ENCODE data around the gene OSBPL5. TPM values are rescaled to one million over a fixed set of nuclear protein-coding genes. Genes with fewer than 3 reads are reported as not detected.

Gene OSBPL5
- polyA plus RNA-seq, 10 donors = 11.4 to 21.7 (median 14.6) TPM

DNA sequence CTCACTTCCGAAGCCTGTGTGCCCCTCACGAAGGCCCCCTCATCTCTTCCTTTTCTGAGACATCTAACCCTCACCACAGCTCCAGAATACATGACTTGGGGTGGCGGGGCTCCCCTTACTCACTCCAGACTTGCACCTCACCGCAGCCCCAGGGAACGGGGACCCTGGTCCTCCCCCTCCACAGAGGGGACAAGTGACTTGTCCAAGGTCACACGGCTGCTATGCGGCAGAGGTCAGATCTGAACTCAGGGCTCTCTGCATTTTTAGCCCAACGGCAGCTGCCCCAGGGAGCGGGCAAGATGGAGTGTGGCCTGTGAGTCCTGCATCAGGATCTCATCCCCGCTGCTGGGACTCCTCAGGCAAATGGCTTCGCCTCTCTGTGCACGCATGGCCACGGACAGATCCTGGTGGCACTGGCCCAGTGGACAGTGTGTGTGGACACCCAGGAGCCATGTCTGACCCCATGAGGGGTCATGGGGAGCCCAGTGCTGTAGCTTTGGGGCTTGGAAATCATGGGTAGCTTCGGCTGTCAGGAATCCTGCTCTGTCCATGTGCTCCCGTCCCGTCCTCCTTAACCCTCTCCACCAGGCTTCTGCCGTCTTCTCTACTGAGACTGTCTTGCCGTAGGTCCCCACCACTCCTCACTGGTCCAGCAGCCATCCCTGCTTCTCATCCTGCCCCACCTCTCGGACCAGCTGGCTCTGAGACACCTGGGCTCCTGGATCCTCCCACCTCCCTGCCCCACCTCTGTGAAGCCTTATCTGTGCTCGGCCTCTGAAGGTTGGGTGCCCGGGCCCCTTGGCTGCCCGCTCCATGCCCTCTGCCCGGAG, 59.9 kb downstream of the OSBPL5 start:
- DNase-seq = no peak

DNA sequence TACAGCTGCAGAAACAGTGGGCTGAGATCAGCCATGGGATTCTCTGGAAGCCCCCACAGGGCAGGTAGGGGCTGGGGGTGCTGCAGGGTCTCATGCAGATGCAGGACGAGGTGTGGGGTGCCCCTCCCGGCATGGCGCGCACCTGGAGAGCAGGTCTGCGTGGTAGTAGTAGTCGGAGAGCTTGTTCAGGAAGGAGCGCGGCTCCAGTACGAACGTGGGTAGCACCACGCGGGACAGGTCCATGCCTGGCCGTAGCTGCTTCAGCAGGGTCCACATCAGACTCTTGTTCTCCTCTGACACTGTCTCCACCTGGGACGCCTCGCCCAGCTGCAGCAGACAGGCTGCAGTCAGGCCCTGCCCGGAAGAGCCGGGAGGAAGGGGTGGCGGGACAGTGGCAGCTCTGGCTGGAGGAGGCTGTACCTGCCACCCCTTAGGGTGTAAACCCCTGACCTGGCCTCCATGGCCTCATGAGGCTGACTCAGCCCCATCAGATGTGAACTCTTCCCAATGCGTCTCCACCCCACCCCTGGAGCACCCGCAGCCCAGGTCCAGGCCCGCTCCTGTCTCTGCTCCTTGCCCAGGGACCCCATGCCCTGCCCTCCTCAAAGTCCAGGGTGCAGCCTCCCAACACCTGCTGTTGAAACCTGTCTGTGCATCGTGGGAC, 60.9 kb downstream of the OSBPL5 start:
- DNase-seq = no peak

DNA sequence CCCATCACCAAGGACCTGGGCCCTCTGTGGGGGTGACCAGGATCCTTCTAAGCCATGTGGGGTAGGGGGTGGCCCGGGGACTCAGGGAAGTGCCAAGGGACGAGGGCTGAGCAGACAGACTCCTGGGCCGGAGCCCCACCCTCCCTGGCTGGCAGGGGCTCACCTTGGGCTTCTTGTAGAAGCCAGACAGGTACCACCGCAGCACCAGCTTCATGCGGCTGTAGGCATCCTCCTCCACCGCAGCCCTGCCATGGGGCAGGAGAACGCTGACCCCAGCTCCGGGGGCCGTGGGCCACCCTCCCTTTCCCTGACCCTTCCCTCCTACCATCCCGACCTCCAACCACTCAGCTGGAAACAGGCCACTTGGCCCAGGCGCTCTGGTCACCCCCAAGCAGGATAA, 62.0 kb downstream of the OSBPL5 start:
- no peak for DNase-seq

DNA sequence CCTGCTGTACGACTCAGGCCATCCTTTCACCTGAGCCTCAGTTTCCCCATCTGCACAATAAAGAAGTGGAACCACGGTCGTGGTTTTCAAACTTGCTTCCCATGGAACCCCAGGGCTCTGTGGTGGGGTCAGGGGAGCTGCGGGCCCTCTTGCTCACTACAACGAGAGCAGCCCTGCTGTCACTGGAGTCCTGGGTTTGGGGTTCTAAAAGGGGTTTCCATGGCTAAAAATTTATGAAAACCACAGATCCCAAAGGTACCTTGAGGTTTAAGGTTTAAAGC, 62.5 kb downstream of the OSBPL5 start:
- no peak for DNase-seq

DNA sequence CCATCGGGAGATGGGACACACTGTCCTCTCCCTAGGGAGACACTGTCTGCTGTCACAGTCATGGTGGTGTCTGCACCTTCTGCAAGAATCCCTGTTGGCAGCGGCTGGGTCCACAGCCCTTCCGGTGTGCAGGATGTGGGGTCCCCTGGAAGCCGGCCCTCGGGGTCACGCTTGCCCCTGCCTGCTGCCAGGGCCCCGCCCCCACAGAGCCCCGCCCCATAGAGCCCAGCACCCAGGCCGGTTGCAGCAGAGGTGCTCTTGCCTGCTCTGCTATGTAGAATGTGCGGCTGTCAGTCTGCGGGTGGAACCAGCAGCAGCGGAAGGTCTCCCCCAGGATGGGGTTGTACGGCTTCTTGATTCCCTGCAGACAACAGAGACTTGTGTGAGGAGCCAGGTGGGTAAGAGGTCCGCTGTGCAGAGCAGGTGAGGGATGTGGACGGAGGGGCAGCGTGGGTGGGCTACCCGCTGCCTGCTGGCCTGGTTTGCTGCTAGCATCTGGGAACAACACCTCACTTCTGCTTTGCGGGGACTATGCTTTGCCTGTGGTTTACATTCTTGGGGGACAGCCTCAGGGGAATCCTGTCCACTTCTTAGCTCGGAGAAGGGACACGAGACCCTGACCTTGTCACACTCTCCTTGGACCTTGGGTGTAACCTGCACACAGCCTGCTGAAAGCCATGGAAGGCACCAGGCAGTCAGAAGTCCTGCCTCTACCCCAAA, 63.0 kb downstream of the OSBPL5 start:
- DNase-seq = no peak

DNA sequence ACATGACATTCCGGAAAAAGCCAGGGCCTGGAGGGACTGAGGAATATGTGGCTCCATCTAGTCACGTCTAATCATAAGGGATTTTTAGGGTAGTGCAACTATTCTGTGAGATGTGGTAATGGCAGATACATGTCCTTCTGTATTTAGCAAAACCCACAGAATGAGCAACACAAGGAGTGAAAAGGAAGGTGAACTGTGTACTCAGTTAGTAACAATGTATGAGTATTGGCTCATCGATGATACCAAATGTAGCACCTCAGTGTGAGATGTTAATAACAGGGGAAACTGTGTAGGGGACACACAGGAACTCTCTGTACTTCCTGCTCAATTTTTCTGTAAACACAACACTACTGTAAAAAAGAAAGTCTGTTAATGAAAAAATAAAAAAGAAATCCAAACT, 65.9 kb downstream of the OSBPL5 start:
- no peak for DNase-seq

DNA sequence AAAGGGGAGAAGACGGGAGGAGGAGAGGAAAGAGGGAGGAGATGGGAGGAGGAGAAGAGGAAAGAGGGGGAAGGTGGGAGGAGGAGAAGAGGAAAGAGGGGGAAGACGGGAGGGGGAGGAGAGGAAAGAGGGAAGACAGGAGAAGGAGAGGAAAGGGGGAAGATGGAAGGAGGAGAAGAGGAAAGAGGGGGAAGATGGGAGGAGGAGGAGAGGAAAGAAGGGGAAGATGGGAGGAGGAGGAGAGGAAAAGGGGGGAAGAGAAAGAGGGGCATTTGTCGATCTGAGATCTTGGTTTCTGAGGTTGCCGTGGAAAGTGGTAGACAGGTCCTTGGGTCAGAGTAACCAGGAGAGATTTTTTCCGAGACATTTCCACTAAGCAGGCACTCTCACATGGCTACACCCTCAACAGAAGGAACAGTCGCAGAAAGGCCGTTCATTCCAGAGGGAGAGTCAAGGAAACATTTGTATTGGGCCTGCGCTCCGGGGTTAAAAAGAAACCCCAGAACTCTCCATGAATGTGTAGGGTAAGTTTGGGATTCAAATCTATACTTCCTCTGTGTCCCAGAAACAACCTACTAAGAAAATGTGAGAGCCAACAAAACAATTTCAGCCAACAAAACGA, 68.1 kb downstream of the OSBPL5 start:
- DNase-seq = no peak

DNA sequence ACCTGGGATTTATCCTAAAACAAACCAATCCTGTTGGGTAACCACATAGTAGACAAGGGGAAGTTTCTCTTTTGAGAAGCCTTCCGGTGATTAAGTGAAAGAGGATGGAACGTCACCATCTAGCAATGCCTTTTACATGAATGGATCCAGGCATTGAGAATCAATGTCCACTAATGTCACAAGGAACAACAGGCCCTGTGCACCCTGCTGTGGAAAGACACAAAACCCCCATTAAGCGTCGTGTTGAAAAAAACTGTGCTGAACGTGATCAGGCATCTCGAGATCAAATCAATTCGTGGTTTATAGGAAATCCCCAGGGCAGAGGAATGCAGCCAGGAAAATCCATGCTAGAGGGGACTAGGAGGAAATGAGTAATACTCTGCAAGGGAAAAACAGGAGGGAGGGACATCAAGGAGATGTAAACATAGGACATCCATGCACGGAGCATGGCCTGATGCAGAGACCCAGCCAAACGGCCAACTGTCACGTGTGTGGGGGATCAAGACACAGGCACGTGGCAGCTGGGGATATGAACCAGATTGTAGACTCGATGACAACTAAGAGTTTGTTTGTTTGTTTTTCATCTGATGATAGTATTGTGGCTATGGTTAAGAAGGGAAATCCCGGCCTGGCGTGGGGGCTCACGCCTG, 69.3 kb downstream of the OSBPL5 start:
- DNase-seq = peak; percentile 73 to 90 (median 78)

DNA sequence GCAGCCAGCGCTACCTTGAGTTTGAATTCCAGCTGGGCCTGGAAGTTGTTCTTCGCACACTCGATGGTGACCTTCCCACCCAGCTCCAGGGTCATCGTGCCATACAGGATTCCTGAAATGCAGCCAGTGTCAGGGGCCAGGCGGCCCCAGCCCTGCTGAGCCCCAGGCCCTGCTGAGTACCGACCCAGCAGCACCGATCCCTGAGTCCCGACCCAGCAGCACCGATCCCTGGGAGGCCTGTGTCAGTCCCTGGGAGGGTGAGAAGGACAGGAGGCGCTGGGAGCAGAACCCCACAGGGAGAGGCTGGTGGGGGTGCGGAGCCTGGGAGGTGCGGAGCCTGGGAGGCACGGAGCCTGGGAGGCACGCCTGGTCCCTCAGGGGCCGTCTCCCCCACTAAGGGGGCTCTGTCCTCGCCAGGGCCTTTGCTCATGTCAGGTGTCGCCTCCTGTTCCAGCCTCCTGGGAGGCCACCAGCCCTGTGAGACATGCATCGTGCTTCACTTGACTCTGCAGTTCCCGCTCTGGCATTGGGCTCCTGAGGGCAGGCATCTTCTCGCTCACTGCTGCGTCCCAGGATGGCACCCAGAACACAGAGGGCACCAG, 70.8 kb downstream of the OSBPL5 start:
- DNase-seq = no peak

DNA sequence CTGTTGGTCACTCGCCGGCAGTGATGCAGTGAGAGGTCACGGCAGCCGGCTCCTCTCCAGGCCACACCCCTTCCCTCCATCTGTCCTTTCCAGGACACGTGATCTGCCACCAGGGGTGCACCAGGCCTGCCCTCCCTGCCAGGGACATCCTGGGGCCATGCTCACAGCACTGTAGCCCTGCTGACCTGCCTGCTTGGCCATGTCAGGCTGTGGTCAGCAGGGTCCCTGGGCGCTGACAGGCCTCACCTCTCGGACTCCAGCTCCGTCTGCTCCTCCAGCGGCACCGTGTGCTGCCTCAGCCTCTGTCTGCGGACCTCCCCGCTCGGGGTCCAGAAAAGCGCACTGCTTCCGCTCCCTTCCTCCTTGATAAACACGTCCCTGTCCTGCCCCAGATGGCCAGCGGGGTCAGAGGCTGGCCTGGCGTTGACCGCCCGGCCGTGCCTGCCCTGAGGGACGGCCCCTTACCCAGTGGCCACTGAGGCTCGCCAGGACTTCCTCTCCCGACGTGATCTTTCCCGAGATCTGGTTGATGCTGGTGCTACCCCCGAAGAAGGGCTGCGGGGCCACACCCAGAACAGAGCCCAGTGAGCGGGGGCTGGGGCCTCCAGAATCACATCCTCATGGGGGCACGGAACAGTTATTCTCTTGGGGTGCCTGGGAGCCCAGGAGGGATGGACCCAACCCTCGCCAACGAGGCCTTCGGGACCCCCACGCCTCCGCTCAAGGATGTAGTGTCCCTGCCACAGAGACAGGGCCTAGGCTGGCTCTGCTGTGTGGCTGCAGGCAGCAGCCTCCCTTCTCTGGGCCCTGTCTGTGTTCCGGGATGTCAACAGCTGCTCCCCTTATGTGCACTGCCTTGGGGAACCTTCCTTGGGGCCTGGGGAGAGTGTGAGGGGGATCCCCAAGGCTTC, 71.6 kb downstream of the OSBPL5 start:
- no peak for DNase-seq

DNA sequence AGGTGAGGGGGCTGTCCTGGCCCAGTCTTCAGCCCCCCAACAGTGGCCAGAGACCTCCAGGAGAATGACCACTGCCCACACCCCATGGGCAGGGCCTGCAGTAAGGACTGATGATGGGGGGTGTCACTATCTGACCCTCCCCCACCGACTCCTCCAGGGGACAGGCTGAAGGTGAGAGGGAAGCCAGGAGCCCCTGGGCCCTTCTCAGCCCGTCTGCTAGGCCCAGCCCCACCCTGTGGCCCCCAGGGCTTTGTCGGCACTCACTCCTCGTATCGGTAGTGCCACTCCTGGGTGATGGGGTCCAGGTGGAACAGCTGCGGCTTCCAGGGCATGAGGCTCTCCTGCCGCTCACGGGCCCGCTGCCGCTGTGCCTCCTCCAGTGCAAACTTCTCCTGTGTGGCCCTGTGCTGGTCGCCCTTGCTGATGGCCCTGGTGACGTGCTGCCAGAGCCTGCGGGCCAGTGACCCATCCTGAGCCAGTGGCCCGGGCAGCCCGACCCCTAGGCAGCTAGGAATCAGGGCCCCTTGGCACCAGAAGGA, 72.4 kb downstream of the OSBPL5 start:
- no peak for DNase-seq

DNA sequence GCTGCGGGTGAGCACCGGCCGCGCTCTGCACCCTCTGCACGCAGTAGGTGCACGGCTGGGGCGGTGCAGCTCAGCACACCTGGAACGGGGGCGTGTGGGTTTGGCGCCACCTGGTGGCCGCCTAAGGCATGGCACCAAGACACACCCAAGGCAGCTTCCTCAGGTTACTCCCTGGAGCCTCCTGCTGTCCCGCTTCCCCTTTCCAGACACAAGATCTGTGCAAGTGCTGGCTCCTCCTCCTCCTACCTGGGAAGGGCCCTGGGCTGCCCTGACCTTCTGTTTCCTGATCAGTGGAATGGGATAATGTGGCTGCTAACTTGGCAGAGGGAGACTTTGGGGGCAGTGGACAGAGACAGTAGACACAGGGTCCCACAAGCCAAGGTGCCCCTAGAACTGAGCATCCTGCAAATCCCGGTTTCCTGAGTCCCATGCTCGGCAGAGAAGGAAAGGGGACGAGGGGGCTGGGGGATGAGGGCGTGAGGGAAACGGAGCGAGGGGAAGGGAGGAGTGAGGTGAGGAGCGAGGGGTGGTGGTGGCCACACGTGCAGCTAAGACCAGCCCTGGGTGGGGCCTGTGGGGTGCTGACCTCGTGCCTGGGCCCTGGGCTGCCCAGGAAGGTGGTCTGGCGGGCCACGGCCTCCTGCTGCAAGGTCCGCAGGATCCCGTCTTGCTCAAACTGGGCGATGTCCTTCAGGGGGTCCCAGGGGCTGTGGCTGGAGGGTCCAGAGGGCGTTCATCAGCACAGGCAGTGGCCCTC, 73.1 kb downstream of the OSBPL5 start:
- DNase-seq = peak; percentile 33 to 76 (median 63)

DNA sequence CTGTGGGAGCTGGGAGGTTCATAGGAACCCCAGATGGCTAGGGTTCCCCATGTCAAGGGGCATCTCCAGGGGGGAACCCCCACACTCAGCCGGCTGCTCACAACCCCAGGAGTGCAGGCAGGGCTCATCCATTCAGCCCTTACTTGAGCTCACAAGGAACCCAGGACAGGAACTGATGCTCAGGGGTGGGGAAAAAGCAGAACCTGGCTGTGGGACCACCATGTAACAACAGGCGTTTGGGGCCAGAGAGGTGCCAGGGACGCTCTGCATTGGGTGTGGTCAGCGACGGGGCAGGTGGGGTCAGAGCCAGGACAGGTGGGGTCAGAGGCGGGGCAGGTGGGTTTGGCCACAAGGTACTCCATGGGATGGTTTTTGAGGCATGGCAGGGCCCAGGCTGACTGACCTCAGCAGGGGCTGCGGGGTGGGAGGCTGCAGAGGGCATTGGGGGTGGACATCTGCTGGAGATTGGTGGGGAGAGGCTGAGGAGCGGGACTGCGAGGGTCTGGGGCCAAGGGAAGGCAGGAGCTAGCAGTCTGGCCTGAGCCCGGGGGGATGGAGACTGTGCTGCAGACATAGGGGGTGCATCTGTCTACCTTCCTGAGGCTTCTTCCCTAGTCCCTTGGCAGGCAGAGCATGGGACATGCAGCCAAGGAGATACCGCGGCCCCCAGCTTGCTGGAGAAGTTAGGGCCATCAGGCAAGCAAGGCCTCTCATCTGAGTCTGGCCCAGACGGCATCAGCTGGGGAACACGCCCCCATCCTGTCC, 73.8 kb downstream of the OSBPL5 start:
- no peak for DNase-seq

DNA sequence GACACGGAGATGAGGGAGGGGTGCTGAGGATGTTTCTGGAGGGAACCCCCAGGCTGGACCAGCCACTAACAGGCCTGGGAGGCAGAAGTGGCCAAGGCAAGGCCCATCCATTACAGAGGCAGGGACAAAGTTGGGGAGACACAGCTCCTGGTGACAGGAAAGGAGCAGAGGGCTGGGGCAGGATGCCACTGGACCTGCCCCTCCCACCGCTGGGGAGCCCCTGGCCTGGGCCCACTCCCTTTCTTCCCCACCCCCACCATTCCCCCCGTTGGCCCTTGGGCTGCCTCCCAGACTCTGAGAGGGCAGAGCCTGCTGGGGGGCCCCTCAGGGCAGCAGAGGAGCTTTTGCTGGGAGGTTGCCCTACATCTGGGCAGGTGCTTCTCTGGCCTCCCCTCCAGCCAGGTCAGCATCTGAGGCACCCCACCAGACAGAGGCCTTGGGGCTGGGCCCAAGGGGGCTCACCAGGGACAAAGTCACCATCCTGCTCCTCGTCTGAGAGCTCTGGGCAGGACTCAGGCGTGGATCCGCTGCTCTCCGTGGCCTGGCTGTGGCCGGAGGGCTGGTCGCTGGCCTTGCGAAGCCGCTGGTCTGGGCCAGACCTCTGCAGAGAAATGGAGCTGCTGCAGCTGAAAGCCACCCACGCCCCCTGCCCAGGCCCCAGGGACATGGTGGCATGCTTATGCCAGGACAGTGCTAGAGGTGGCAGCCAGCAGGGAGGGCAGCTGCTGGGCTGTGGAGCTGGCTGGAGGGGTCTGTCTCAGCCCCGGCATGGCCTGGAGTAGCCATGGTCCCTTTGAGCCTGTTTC, 74.8 kb downstream of the OSBPL5 start:
- DNase-seq = no peak

DNA sequence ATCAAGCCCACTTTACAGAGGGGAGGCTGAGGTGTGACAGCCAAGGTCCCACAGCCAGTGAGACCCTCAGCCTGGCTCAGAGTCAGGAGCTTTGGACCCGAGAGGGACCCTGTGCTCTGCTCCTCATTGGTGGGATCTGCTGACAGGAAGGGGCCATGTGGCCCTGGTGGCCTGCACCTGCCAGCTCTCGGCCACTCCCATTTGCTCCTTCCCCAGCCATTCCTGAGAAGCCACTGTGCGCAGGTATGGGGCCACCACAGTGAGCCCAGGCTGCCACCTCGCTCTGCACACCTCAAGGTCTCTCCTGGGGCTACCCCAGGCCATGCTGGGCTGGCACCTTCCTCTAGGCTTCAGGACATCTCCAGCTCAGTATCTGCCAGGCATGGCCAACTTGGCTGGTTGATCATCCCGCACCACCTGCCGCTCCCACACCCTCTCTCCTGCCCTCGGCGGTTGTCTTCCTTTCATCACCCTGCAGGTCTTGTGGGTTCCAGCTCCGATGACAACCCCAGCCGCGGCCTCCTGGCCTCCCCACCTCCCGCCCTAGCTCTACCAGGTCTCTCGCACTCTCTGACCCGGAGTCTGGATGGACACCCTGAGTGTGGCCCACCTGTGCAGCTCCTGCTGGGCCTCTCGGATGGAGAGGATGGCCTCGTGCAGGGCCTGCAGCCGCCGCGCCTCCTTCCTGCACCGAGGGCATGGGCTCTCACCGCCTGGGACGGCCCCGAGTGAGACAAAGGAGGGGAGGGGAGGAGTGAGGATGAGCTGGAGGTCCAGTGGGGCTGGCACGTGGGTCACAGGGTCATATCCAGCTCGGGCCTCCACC, 75.7 kb downstream of the OSBPL5 start:
- DNase-seq = no peak

DNA sequence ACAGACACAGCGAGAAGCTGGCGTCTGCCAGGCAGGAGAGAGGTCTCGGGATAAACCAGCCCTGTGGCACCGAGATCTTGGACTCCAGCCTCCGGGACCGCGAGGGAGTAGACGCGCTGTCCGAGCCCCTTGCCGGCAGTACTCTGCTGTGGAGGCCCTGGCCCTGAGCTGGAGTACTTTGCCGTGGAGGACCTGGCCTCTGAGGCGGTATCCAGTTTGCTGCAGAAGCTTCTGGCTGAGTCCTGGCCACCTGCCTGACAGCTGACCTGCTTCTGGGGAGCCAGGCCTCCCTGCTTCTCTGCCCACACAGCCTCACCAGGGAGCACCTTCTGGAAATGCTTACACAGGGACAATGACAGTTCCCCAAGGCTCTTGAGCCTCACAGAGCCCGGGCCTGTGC, 76.3 kb downstream of the OSBPL5 start:
- no peak for DNase-seq
